HL-60 (cell line): ENCODE results near the gene NUAK2.

Source experiments
- DNase-seq, 2 experiments: peaks; one replicate each; pipeline ENCODE4 v3.0.0-alpha.2; 2010 to 2020; ENCODE audit warnings: low read depth in 1 of 2, low spot score in 1 of 2
- H3K27ac ChIP-seq: fragments of 250-450 bp; sonication (Bioruptor Pico); replicated peaks from 2 replicates; pipeline ENCODE4 v1.5.1; 2020; ENCODE audit warnings: mild to moderate bottlenecking, moderate library complexity
- H3K27me3 ChIP-seq: fragments of 250-450 bp; sonication (Bioruptor Pico); 2 replicates; pipeline ENCODE4 v1.5.1; 2021; ENCODE audit warnings: mild to moderate bottlenecking, moderate library complexity; ENCODE audit not compliant: insufficient read depth, poor library complexity, severe bottlenecking
- H3K4me3 ChIP-seq: replicated peaks from 2 replicates; pipeline ENCODE4 v1.5.1; 2011; ENCODE audit warnings: mild to moderate bottlenecking, control low read depth, low read length; ENCODE audit not compliant: insufficient read depth
- CTCF ChIP-seq: IDR thresholded peaks from one replicate; pipeline ENCODE4 v1.5.1; 2011; ENCODE audit warnings: low read length, control low read depth, inconsistent platforms; ENCODE audit not compliant: insufficient read depth
- GABPA ChIP-seq: IDR thresholded peaks from 2 replicates; pipeline ENCODE4 v1.6.1; 2012; ENCODE audit warnings: low read depth
- POLR2AphosphoS5 ChIP-seq: IDR thresholded peaks from 2 replicates; pipeline ENCODE4 v1.6.1; 2012; ENCODE audit warnings: low read depth
- REST ChIP-seq: IDR thresholded peaks from 2 replicates; pipeline ENCODE4 v1.6.1; 2012; ENCODE audit warnings: low read depth; ENCODE audit not compliant: insufficient replicate concordance
- SPI1 ChIP-seq: IDR thresholded peaks from 2 replicates; pipeline ENCODE4 v1.6.1; 2012; ENCODE audit warnings: low read depth, mild to moderate bottlenecking, borderline replicate concordance

NUAK2 gene

GRCh38 chr1:205356440-205357139, 35.0 kb upstream of the NUAK2 start, which contains the start of gene KLHDC8A:
Gene KLHDC8A, minus strand, starts transcription at chr1:205356922. Its CDS starts 13,318 bp downstream, at chr1:205343604.
- DNase-seq = no peak
- TF ChIP-seq CTCF = no peak
- no peak for TF ChIP-seq GABPA
- TF ChIP-seq REST = no peak
- TF ChIP-seq SPI1 = no peak
- no peak for TF ChIP-seq POLR2AphosphoS5
- Histone ChIP-seq H3K4me3 (no peak within 1 kb of the TSS), H3K27ac (no peak within 1 kb of the TSS), H3K27me3 (peaks cover 18% of the 10 kb centered on the region)

- no peak overlapping the region for H3K27ac ChIP-seq
- H3K27me3 ChIP-seq = peaks cover 12% of the 10 kb centered on the region
- no peak overlapping the region for H3K4me3 ChIP-seq
- DNase-seq = no peak
- TF ChIP-seq SPI1 (no peak), CTCF (no peak), REST (no peak)
Measured at GRCh38 chr1:205355075-205355453, 33.5 kb upstream of the NUAK2 start.

- Histone ChIP-seq H3K4me3 (no peak overlapping the region), H3K27ac (no peak overlapping the region), H3K27me3 (peaks cover 11% of the 10 kb centered on the region)
- peak; percentile 17 to 49 for DNase-seq
- TF ChIP-seq REST (no peak), POLR2AphosphoS5 (no peak), CTCF (peak; percentile 63), GABPA (no peak)
Measured at GRCh38 chr1:205354259-205355074, 32.9 kb upstream of the NUAK2 start.
